DMS114 treated with DMSO at 0.1 percent for 48 hours (cell line): ENCODE measurements around the gene TAS2R5.
"Not testable (repeated sequence)": the region's sequence is repeated elsewhere in the genome, so short reads cannot be mapped to it uniquely, and the experiment has no call there.

ENCODE experiments used
- DNase-seq: peaks from one replicate; lab custom pipeline; 2025; ENCODE audit not compliant: unreplicated experiment; lab: John Stamatoyannopoulos, UW

Gene TAS2R5, protein sequence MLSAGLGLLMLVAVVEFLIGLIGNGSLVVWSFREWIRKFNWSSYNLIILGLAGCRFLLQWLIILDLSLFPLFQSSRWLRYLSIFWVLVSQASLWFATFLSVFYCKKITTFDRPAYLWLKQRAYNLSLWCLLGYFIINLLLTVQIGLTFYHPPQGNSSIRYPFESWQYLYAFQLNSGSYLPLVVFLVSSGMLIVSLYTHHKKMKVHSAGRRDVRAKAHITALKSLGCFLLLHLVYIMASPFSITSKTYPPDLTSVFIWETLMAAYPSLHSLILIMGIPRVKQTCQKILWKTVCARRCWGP

DNA sequence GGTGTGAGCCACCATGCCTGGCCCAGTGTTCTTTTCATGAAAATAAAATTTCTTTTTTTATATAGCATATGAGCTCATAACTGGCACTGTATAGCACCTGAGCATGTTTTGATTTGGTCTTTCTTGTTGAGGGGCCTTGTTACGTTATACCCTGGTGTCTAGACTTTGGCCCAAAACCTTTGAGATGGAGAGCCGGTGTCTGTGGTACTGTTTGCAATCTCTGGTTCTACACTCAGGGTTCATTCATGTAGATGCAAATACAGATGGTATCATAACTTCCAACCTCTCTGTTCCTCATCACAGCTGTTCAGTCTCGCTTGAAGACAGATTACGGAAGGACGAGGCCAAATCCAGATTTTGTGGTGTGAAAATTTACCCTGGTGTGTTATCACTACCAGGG, at the start of gene TAS2R5:
TSS of gene TAS2R5 (plus strand) at position 301 of the 400 bp plus-strand sequence. CDS start 145 bp downstream, outside the sequence.
- no peak for DNase-seq

DNA sequence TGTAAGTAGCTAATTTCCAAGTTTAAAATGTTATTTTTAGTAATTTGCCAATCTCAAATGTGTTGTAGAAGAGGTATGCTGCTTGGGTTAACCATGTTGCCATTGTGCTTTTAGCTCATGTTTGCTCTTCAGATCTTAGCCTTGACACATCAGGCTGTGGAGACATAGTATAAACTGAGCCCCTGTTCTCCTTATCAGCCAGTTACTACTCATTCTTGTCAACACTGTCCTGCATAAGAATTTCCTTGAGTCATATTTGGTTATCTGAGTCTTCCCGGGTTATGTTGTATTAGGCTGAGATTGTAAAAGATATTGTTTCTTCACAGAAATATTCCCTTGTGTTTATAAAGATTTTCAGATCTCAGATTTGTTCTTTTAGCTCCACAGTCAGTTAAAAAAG, 47.8 kb upstream of the TAS2R5 start:
- no peak for DNase-seq

DNA sequence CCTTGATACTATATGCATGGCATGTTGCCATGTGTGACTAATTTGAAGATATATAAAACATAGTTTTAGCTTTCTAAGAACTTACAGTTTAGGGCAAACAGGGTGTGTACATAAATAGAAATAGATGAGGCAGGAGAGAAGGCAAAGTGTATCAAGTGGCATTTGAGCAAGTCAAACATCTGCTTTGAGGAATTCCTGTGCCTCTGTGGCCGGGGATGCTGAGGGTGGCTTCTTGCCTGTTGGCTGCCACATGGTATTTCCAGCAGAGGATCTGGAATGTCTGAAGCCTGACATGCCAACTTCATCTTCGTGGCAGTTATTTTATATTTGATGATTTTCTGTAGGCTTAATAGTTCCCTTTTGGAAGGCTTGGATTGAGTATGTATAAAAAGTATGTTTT, 45.9 kb upstream of the TAS2R5 start:
- DNase-seq: no peak

DNA sequence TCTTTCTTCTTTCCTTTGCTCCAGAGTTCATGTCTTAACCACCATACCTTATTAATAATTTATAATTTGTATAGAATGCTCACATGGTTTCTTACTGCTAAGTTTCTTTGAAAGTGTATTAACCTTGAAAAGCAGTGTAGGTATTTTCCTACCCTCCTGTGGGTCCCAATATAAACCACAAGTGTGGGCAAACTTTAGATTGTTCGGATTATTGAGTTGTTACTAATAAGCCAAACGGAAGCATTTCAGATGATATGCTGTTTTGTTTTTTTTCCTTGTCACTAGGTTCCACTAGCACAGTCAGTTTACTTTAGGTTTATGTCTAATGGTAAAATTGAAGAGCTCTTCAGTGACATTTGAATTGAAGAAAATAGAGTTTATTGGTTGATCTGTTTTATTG, 41.6 kb upstream of the TAS2R5 start:
- no peak for DNase-seq

DNA sequence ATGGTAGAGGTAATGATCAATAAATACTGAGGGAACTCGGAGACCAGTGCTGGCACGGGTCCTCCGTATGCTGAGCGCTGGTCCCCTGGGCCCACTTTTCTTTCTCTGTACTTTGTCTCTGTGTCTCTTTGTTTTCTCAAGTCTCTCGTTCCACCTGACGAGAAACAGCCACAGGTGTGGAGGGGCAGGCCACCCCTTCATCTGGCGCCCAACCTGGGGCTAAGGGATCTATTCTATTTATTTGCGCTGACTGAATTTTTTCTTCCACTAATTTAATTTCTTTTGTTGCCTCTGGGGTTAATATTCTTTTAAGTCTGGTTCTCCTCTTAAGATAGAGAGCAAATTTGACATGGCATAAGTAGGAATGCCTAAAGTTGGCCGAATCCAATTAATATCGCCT, 38.1 kb upstream of the TAS2R5 start:
- not testable (repeated sequence) for DNase-seq

DNA sequence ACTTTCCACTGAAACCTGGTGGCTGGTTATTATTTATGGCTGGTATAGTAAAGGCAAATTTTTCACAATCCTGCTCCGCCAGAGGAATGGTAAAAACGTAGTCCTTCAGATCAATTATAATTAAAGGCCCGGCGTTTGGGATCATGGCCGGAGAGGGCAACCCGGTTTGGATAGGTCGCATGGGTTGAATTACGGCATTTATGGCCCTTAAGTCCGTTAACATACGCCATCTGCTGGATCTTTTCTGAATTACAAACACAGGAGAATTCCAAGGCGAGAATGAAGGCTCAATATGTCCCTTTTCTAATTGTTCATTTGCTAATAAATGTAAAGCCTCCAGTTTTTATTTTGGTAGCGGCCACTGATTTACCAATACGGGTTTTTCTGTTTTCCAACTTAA, 37.4 kb upstream of the TAS2R5 start:
- no peak for DNase-seq

DNA sequence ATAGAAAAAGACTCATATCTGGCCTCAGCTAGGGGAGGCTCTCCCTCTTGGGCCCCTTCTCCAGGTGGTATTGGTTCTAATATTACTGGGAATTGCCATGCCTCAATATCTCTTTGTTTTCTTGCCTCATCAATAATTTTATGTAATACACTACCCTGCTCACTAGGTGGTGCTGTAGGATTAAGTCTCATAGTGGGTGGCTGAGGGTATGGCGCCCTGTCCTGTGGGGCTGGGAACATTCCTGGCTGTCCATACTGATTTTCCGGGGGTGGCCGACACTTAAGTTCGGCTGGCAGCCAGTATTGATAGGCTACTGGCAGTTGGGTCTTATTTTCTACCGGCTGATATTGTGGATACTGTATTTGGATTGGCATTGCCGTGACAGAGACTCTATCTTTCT, 35.1 kb upstream of the TAS2R5 start:
- no peak for DNase-seq

DNA sequence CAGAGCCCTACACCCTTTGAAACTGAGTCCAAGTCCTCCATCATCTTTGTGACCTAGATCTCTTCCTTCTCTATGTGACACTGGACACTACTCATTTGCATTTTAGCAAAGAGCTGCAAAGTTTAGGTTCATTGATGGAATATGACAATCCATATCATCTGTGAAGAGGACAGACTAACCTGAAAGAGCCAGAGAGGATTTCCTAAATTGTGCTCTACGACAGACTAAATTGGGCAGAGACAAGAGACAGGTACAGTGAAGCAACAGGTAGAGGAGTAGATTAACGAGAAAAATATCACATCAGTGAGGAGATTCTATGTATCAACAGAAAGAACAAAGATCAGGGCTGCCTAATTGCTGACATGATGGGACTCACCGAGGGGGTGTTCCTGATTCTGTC, 26.2 kb upstream of the TAS2R5 start, which contains the start of gene TAS2R3:
TSS of gene TAS2R3 (plus strand) at position 301 of the 400 bp plus-strand sequence. CDS start at position 363, 62 bp downstream.
- DNase-seq: no peak

DNA sequence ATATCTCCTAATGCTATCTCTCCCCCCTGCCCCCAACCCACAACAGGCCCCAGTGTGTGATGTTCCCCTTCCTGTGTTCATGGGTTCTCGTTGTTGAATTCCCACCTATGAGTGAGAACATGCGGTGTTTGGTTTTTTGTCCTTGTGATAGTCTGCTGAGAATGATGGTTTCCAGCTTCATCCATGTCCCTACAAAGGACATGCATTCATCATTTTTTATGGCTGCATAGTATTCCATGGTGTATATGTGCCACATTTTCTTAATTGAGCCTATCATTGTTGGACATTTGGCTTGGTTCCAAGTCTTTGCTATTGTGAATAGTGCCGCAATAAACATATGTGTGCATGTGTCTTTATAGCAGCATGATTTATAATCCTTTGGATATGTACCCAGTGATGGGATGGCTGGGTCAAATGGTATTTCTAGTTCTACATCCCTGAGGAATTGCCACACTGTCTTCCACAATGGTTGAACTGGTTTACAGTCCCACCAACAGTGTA, 19.9 kb upstream of the TAS2R5 start:
- not testable (repeated sequence) for DNase-seq

DNA sequence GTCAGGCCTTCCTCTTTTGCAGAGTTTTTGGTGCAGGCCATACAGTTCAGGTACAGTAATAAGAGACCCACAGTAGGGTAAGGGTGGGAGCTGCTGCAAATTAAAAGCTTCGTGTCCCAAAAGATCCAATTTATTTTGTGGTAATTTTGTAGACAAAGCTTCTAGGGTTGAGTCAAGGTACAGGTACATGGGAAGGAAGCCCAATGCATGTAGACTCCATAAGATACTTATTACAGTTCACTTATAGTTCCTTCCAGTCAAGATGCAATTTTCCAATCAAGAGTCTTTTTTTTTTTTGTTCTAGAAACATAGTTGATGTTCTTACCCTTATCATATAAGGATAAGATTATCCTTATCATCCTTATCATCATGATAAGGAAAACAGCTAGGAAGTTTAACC, 13.6 kb upstream of the TAS2R5 start, which contains the start of gene TAS2R4:
TSS of gene TAS2R4 (plus strand) at position 301 of the 400 bp plus-strand sequence. CDS start 1,815 bp downstream, outside the sequence.
- no peak for DNase-seq

DNA sequence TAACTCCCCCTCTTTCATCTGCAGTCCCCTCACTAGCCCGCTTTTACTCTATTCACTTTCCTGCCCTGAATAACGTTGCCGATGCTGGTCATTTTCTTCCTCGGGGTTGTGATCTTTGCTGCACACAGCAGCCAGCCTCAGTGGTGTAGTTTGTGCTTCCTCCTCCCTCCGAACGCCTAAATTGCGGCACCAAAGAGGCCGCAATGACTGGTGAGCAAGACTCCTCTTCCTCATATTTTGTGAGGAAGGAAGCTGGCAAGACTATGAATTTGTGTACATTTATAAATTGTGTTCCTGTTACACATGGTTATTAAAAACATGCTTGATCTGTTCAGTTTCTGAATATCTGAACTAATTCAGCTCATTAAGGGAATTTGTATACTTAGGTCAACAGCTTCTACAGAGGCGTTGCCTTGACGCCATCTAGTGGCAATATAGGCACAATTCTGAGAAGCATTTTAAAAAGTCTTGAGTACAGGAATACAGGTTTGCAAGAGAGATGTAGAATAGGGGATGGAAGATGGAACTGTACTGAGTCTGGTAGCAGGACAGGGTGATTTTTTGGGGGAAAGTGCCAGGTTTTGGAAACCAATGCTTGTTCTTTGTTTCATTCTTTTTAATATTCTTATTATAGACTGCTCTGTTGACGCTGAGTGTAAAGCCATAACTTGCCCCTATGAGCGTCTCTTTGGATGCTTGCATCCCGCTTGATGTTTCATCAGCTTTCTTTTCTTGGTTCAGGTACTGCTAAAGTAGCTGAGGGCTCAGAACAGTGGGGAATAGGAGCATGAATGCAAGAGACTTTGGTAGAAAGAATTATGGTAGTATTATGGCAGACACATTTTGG, 4.1 kb upstream of the TAS2R5 start:
- peak; percentile 45 for DNase-seq

DNA sequence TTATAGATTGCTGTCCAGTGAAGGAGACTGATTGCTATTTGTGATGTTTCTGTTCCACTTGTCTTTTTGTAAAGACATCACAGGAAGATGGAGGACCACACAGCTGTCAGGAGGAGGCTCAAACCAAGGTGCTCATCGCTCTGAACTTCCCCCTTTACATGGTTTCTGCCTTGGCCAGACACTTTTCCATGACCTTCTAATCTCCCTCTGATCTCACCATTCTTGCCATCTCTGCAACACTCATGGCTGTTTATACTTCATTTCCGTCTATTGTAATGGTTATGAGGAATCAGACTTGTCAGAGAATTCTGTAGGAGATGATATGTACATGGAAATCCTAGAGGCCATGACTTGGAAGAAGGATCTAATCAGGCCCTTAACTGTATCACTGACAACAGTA, 1.7 kb upstream of the TAS2R5 start:
- DNase-seq: no peak

DNA sequence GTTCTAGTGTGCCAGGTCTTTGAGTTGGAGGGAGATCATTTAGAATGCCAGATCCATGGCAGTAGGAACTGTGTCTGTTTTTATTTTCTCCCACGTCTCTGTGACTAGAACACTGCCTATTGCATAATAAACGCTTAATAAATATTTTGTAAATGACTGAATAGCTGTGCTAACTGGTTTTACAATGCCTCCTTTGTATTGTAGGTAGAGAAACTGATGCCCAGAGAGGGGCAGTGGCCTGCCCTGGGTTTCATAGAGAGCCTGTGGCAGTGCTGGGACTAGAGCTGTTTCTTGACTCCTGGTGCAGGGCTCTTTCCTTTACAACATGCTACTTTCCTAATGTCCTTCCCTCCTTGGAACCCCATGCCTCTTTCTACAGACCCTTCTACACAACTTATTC, 2.5 kb downstream of the TAS2R5 start:
- no peak for DNase-seq

DNA sequence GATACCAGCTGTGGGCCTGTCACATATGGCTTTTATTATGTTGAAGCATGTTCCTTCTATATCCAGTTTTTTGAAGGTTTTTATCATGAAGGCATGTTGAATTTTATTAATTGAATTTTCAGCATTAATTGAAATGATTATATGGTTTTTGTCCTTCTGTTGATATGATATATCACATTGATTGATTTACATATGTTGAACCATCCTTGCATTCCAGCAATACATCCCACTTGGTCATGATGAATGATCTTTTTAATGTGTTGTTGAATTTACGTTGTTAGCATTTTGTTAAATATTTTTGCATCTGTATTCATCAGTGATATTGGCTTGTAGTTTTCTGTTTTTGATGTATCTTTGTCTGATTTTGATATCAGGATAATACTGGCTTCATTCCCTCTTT, 30.1 kb downstream of the TAS2R5 start:
- no peak for DNase-seq

DNA sequence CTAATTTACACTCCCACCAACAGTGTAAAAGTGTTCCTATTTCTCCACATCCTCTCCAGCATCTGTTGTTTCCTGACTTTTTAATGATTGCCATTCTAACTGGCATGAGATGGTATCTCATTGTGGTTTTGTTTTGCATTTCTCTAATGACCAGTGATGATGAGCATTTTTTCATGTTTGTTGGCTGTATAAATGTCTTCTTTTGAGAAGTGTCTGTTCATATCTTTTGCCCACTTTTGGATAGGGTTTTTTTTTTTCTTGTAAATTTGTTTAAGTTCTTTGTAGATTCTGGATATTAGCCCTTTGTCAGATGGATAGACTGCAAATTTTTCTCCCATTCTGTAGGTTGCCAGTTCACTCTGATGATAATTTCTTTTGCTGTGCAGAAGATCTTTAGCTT, 32.4 kb downstream of the TAS2R5 start:
- not testable (repeated sequence) for DNase-seq

DNA sequence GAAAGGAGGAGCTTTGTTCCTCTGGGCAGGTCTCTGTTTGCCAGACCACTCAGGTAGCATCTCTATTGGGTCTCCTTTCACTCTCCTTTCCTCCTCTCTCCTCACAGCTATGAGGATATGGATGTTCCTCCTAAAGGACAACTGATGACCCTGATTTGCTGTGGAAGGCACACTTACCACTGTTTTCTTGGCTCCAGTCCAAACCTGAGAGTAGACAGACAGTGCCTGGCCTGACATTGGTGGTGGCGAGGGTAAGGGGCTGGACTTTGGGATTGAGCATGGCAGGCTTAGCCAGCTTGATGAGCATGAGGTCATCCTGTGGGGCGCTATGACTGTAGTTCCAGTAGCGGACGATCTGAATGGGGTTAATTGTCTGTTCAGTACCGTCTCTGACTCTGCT, 47.7 kb downstream of the TAS2R5 start:
- DNase-seq: no peak

DNA sequence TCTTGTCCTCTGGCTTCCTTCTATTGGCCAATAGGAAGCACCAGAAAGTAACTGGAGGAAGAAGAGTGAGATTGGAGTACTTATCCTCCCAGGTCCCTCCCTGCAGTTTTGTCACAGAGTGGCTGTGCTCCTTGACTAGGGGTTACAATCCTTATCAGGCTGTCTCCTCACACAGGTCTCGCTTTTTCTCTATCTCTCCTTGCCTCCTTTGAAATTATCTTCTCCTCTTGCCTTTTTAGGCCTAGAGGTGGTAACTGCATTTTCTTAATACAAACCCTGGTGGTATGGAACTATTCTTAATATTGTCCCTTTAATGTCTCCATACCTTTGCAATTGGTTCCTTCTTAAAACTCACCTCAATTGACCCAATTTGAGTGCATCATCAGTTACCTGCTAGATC, 48.6 kb downstream of the TAS2R5 start:
- DNase-seq: no peak

DNA sequence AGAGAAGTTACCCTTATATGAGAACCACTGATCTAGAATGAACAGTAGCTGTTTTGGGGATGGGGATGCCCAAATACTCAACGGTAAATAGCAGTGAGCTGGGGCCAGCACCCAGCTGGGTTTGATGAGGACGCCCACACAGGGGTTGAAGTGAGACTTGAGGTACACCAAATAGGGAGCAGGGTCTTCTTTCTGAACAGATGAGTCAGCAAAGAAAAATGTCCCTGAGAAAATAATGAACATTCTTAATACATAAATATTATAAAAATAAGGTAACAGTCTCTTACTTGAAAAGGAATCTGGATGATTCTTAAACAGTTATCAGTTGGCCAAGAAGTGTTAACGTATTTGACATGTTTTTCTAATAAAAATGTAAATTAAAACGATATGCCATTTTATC, 49.2 kb downstream of the TAS2R5 start:
- no peak for DNase-seq

DNA sequence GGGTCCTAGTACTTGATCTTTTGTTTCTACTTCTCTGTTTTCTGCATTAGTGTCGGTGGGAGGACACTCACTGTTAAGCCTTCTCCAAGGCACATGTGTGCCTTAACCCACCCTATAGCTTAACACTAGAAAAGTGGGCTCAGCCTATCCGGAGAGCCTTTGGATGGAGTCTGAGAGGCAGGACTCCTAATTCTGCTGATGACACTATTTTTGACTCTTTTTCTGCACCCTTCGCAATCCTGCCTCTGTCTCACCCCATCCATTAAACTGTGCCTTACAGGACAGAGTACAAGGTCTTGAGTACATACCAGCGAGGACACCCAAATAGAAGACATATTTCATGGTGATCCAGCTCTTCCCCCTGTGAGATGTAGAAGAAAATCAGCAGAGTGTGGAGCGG, 50.7 kb downstream of the TAS2R5 start:
- no peak for DNase-seq
